Measurements from ENCODE around the gene RHBDD2. TPM values are rescaled to one million over a fixed set of nuclear protein-coding genes. Genes with fewer than 3 reads are reported as not detected.
A peak's percentile ranks its signal among the peaks of the same experiment; 100 is the strongest.
"Not testable (repeated sequence)": the region's sequence is repeated elsewhere in the genome, so short reads cannot be mapped to it uniquely, and the experiment has no call there.

Gene RHBDD2
- total RNA-seq (2014; rRNA removed; shearing (Covaris generic)) (28.1 and 35.5 TPM in 2 replicates), polyA plus RNA-seq (2016; fragmentation: Nextera tagmentation; extraction: Ambion mirVana) (61.0 and 62.2 TPM in 2 replicates)

DNA sequence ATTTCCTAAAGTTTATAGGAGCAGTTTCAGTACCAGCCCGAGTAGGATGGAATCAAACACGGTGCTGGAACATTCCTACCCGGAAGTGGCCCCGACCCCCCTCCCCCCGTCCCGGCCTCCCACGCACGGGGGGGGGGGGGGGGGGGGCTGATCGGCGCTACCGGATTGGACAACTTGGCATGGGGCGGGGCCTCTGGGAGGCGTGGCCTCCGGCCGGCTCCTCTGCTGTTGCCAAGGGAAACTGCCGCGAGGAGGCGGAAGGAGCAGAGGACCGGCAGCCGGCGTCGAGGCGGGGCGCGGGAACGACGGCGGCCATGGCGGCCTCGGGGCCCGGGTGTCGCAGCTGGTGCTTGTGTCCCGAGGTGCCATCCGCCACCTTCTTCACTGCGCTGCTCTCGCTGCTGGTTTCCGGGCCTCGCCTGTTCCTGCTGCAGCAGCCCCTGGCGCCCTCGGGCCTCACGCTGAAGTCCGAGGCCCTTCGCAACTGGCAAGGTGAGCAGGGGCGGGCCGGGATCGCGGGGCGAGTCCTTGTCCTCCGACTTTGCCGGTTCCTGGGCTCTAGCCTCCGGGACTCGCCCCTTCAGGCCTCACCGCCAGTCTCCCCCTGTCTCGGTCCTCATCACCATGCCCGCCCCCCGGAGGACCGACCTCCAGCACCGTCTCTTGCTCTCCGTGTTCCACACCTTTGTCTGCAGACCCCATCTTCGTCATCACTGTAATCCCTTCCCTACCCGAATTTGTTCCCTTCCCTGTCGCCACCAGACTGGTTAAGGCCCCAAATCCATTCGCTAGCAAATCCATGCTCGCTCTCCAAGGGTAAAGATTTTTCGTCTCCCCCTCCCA, at the start of gene RHBDD2:
RHBDD2 (plus strand) TSS at position 266 of the 843 bp plus-strand sequence; CDS start at position 315, 49 bp downstream.
- no peaks in the 10 kb centered on the region for H3K9me2 ChIP-seq (ENCODE audit: insufficient read depth)

DNA sequence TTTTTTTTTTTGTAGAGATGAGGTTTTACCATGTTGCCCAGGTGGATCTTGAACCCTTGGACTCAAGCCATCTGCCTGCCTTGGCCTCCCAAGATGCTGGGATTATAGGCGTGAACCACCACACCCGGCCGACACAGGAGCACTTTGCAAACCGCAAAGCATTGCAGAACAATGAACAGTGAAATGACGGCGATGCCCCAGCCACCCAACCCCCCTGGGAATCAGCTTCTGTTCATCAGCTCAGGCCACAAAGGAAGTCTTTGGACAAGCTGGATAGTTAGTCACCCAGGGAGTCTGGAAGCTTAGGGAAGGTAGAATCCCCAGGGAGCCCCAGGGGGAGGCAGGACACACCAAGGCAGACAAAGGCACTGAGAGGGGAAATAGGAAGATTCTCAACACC, 49.2 kb upstream of the RHBDD2 start:
- H4K20me1 ChIP-seq (ENCODE audit: insufficient read depth); H3F3A ChIP-seq (ENCODE audit: insufficient read depth); H2AFZ ChIP-seq; H3K4me3 ChIP-seq; H3K9ac ChIP-seq; H3K9me3 ChIP-seq (ENCODE audit: low read depth); H3K27ac ChIP-seq; in situ Hi-C loops (cut with MboI); H3K27me3 ChIP-seq (replicated peaks; ENCODE audit: insufficient read depth); H3K36me3 ChIP-seq (ENCODE audit: low read depth); H3K9me2 ChIP-seq (ENCODE audit: insufficient read depth); H3K79me2 ChIP-seq (ENCODE audit: insufficient read depth): not testable (repeated sequence)
- Histone ChIP-seq H3K4me2 (ENCODE audit: unreplicated experiment) (peak overlapping the region; percentile 28), H3K4me1 (ENCODE audit: insufficient read depth) (peaks cover 11% of the 10 kb centered on the region)
- DNase-seq = peak; percentile 85
- WGBS, 2 experiments (ENCODE audit: low coverage in 1 of 2, low lambda C conversion rate in 2 of 2, missing lambda C conversion rate in 2 of 2) = 4 to 25% methylated on average over 5 to 6 of the region's 6 CpGs
- TF ChIP-seq EZH2phosphoT487 (IDR thresholded peaks at IDR 0.05; ENCODE audit: insufficient read depth, low read depth) = peak; percentile 75; the same call in 1 of the 2 replicates

More for the DNA sequence above, at the start of gene RHBDD2:
- no peaks in the 10 kb centered on the region for H3F3A ChIP-seq (ENCODE audit: insufficient read depth)
- peaks cover 3% of the 10 kb centered on the region; the same call in 1 of the 2 replicates for H3K36me3 ChIP-seq (ENCODE audit: low read depth)
- peak within 1 kb of the TSS; percentile 87 for H3K4me3 ChIP-seq
- H3K79me2 ChIP-seq (ENCODE audit: insufficient read depth) = peaks cover 29% of the 10 kb centered on the region
- H3K9ac ChIP-seq = peak within 1 kb of the TSS; percentile 83
- H2AFZ ChIP-seq = peak within 1 kb of the TSS; percentile 95
- no peaks in the 10 kb centered on the region for H3K27me3 ChIP-seq (replicated peaks; ENCODE audit: insufficient read depth)
- H3K9me3 ChIP-seq (ENCODE audit: low read depth) = no peaks in the 10 kb centered on the region
- H3K4me1 ChIP-seq (ENCODE audit: insufficient read depth) = peaks cover 13% of the 10 kb centered on the region
- TF ChIP-seq EZH2 (IDR thresholded peaks at IDR 0.05; ENCODE audit: insufficient read depth, poor library complexity, severe bottlenecking) (no peak), EZH2phosphoT487 (IDR thresholded peaks at IDR 0.05; ENCODE audit: insufficient read depth, low read depth) (no peak)
- H4K20me1 ChIP-seq (ENCODE audit: insufficient read depth) = no peaks in the 10 kb centered on the region
- H3K27ac ChIP-seq = peak within 1 kb of the TSS; percentile 48
- peak within 1 kb of the TSS; percentile 95 for H3K4me2 ChIP-seq (ENCODE audit: unreplicated experiment)
- peak; percentile 97 for DNase-seq
- 1 to 5% methylated on average over 22 to 65 of the region's 65 CpGs for WGBS, 2 experiments (ENCODE audit: low coverage in 1 of 2, low lambda C conversion rate in 2 of 2, missing lambda C conversion rate in 2 of 2)
- in situ Hi-C loops (cut with MboI) = no loop called here

DNA sequence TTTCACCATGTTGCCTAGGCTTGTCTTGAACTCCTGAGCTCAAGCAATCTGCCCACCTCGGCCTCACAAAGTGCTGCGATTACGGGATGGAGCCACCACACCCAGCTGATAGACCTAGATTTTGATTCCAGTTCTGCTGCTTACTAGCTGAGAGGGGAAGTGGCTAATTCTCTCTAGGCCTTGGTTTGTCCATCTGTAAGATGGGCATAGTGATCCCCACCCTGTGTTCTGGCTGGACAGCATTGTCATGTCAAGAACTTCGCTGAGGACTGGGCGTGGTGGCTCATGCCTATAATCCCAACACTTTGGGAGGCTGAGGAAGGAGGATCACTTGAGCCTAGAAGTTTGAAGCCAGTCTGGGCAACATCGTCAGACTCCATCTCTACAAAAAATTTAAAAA, 47.9 kb upstream of the RHBDD2 start:
- Histone ChIP-seq H3K27ac (no peak overlapping the region), H3K4me3 (no peak overlapping the region), H3K4me2 (ENCODE audit: unreplicated experiment) (no peak overlapping the region), H2AFZ (no peak overlapping the region), H3K4me1 (ENCODE audit: insufficient read depth) (peaks cover 11% of the 10 kb centered on the region), H3K79me2 (ENCODE audit: insufficient read depth) (no peaks in the 10 kb centered on the region), H3K9me3 (ENCODE audit: low read depth) (no peaks in the 10 kb centered on the region), H3K9me2 (ENCODE audit: insufficient read depth) (no peaks in the 10 kb centered on the region), H3F3A (ENCODE audit: insufficient read depth) (no peaks in the 10 kb centered on the region), H3K36me3 (ENCODE audit: low read depth) (no peaks in the 10 kb centered on the region), H3K9ac (no peak overlapping the region), H3K27me3 (replicated peaks; ENCODE audit: insufficient read depth) (no peaks in the 10 kb centered on the region; the same call in 1 of the 2 replicates), H4K20me1 (ENCODE audit: insufficient read depth) (no peaks in the 10 kb centered on the region)
- DNase-seq = no peak
- in situ Hi-C loops (cut with MboI) = no loop called here
- WGBS, 2 experiments (ENCODE audit: low coverage in 1 of 2, low lambda C conversion rate in 2 of 2, missing lambda C conversion rate in 2 of 2) = 86 to 87% methylated on average over 6 of the region's 6 CpGs
- no peak for TF ChIP-seq EZH2 (IDR thresholded peaks at IDR 0.05; ENCODE audit: insufficient read depth, poor library complexity, severe bottlenecking)
- TF ChIP-seq EZH2phosphoT487 (IDR thresholded peaks at IDR 0.05; ENCODE audit: insufficient read depth, low read depth) = no peak

DNA sequence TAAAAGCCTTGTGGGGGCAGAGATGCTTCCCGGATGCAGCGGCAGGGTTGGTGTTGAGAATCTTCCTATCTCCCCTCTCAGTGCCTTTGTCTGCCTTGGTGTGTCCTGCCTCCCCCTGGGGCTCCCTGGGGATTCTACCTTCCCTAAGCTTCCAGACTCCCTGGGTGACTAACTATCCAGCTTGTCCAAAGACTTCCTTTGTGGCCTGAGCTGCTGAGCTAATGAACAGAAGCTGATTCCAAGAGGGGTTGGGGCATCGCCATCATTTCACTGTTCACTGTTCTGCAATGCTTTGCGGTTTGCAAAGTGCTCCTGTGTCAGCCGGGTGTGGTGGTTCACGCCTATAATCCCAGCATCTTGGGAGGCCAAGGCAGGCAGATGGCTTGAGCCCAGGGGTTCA, 45.2 kb upstream of the RHBDD2 start:
- WGBS, 2 experiments (ENCODE audit: low coverage in 1 of 2, low lambda C conversion rate in 2 of 2, missing lambda C conversion rate in 2 of 2) = 36 to 63% methylated on average over 6 of the region's 6 CpGs
- H3K4me3 ChIP-seq; H3K27ac ChIP-seq; H3K9ac ChIP-seq; H3K27me3 ChIP-seq (replicated peaks; ENCODE audit: insufficient read depth); H3K4me2 ChIP-seq (ENCODE audit: unreplicated experiment); H3K79me2 ChIP-seq (ENCODE audit: insufficient read depth); H4K20me1 ChIP-seq (ENCODE audit: insufficient read depth); H3K9me3 ChIP-seq (ENCODE audit: low read depth); H3K36me3 ChIP-seq (ENCODE audit: low read depth); H3F3A ChIP-seq (ENCODE audit: insufficient read depth); H2AFZ ChIP-seq; in situ Hi-C loops (cut with MboI); H3K9me2 ChIP-seq (ENCODE audit: insufficient read depth): not testable (repeated sequence)
- H3K4me1 ChIP-seq (ENCODE audit: insufficient read depth) = peaks cover 11% of the 10 kb centered on the region
- DNase-seq = peak; percentile 54

Data from GM23248 (cell line).